Measurements from ENCODE around the gene FOXRED2.

DNA sequence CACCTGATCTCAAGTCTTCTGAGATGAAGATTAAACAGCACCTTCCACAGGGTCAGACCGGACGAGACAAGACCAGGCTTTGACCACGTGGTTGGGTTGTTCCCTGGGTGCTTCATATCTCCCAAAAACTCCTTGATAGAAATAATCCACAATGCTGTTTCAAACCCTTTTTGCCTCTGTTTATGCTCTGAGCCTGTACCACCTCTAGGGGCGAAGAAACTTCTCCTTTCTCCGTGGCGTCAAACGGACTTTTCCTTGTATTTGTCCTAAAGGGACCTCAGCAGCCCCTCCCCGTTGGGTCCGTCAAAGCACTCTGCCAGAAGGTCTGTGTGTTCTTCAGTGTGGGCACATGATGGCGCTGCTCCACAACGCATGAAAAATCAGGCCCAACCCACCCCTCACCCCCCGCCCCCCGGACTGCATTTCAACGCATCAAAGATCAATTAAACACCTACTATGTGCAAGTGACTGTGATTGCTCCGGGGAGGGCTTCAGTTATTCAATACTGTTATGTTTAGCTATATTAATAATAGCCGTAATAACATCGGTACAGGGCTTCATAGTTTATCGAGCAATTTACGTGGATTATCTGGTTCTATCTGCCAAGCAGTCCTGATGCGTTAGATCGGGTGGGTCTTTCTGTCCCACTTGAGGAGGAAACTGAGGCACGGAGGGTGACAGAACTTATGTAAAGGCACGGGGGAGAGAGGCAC is 39.4 kb upstream of the FOXRED2 start:
- TF ChIP-seq SUZ12 (IDR thresholded peaks at IDR 0.05; ENCODE audit: extremely low read depth, insufficient read depth, insufficient read length) (no peak), ZNF274 (IDR thresholded peaks at IDR 0.05; ENCODE audit: low read depth, low read length) (no peak)

Data from NT2/D1 (cell line).